GM18511 (cell line): ENCODE results near the gene TTC34.
"Not testable (repeated sequence)": the region's sequence is repeated elsewhere in the genome, so short reads cannot be mapped to it uniquely, and the experiment has no call there.

Source experiments
- ATAC-seq: cut with Tn5 transposase; IDR thresholded peaks from one replicate; pipeline ENCODE4 v1.9.1; 2021; ENCODE audit warnings: mild to moderate bottlenecking, moderate library complexity; ENCODE audit not compliant: unreplicated experiment

Gene TTC34

DNA sequence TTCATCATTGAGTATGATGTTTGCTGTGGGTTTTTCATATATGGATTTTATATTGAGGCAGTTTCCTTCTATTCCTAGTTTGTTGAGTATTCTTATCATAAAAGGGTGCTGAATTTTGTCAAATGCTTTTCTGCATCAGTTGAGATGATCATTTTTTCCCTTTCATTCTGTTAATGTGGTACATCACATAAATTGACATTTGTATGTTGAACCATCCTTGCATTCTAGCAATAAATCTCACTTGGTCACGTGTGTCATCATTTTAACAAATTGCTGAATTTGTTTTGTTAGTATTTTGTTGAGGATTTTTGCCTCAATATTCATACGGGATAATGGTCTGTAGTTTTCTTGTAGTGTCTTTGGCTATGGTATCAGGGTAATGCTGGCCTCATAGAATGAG is 19.9 kb downstream of the TTC34 start:
- no peak for ATAC-seq

DNA sequence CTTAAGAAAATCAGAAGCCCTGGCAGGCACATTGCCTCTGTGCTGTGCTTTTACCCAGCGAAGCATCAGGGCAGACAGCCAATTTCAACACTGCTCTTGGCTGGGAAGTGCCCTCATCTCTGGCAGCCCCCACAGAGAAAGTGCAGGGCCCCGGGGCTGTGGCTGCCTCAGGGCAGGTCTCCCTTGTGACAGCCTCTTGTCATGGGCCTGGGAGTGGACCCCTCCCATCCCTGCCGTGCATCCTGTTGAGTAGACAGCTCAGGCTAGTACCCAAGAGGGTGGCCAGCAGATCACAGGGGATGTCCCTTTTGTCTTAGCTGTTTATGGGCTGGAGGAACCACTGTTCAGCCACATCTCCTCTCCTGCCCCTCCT is 23.3 kb downstream of the TTC34 start:
- no peak for ATAC-seq

DNA sequence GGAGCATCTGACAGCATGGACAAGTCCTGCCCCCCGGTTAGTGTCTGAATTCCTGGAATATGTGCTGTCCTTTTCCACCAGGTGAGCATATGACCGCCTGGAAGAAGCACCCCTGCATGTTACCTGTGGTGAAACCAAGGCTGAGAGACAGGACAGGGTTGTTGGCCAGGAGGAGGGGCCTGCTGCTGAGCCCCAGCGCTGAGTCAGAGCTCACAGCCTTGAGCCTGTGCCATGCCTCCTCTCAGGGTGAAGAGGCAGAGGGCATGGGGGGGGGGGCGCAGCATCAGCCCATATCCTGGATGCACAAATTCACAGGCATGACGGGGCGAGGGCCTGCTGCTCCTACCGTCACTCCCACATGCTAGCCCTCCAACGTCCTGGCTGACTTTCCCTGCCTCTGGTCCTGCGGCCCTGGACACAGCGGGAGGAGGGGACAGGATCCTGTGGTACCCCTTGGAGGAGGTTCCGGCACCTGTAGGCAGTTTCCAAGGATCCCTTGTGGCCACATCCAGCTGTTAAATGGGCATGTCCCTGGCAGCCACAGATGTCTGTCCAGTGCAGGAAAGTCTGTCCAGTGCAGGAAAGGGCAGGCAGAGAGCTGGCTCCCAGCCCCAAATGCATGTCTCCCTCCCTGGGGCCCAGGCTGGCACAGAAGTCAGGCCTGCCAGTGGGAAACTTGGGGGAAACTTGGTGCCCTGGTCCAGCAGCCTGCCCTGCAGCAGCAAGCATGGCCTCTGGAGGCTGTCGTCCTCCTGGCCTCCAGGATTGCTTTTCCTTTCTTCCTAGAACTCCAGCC is 23.9 kb downstream of the TTC34 start:
- ATAC-seq = no peak

DNA sequence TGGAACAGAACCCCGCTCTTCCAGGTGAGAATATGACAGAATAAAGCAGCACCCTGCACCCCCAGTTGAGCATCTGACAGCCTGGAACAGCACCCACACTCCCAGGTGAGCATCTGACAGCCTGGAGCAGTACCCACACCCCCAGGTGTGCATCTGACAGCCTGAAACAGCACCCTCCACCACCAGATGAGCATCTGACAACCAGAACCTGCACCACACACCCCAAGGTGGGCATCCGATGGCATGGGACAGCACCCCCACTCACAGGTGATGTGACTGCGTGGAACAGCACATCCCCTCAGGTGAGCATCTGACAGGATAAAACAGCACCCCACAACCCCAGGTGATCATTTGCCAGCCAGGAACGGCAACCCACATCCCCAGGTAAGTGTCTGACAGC is 26.2 kb downstream of the TTC34 start:
- ATAC-seq = not testable (repeated sequence)

DNA sequence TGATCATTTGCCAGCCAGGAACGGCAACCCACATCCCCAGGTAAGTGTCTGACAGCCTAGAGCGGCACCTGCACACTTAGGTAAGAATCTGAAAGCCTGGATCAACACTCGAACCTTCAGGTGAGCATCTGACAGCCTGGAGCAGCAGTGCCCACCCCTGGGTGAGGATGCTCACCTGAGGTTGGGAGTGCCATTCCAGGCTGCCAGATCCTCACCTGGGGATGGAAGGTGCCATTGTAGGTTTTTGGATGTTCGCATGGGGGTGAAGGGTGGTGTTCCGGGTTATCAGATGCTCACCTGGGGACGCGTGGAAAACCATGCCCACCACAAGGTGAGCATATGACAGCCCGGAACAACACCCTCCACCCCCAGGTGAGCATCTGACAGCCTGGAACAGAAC is 33.4 kb downstream of the TTC34 start:
- not testable (repeated sequence) for ATAC-seq

DNA sequence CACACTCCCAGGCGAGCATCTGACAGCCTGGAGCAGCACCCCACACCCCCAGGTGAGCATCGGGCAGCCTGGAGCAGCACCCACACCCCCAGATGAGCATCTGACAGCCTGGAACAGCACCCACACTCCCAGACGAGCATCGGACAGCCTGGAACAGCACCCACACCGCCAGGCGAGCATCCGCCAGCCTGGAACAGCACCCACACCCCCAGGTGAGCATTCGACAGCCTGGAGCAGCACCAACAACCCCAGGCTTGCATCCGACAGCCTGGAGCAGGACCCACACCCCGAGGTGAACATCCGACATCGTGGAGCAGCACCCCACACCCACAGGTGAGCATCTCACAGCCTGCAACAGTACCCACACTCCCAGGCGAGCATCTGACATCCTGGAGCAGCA is 42.1 kb downstream of the TTC34 start:
- ATAC-seq = not testable (repeated sequence)

DNA sequence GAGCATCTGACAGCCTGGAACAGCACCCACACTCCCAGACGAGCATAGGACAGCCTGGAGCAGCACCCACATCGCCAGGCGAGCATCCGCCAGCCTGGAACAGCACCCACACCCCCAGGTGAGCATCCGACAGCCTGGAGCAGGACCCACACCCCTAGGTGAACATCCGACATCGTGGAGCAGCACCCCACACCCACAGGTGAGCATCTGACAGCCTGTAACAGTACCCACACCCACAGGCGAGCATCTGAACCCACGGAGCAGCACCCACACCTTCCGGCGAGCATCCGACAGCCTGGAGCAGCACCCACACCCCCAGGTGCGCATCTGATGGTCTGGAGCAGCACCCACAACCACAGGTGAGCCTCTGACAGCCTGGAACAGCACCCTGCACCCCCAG is 44.0 kb downstream of the TTC34 start:
- ATAC-seq = not testable (repeated sequence)

DNA sequence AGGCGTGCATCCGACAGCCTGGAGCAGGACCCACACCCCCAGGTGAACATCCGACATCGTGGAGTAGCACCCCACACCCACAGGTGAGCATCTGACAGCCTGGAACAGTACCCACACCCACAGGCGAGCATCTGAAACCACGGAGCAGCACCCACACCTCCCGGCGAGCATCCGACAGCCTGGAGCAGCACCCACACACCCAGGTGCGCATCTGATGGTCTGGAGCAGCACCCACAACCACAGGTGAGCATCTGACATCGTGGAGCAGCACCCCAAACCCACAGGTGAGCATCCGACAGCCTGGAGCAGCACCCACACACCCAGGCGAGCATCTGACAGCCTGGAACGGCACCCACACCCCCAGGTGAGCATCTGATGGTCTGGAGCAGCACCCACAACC is 46.1 kb downstream of the TTC34 start:
- not testable (repeated sequence) for ATAC-seq

DNA sequence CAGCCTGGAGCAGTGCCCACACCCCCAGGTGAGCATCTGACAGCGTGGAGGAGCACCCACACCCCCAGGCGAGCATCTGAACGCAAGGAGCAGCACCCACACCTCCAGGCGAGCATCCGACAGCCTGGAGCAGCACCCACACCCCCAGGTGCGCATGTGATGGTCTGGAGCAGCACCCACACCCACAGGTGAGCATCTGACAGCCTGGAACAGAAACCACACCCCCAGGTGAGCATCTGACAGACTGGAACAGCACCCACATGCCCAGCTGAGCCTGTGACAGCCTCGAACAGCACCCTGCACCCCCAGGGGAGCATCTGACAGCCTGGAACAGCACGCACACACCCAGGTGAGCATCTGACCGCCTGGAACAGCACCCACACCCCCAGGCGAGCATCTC is 46.9 kb downstream of the TTC34 start:
- ATAC-seq = not testable (repeated sequence)

DNA sequence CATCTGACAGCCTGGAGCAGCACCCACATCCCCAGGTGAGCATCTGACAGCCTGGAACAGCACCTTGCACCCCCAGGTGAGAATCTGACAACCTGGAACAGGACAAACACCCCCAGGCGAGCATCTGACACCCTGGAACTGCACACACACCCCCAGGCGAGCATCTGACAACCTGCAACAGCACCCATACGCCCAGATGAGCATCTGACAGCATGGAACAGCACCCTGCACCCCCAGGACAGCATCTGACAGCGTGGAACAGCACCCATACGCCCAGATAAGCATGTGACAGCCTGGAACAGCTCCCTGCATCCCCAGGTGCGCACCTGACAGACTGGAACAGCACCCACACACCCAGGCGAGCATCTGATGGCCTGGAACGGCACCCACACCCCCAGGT is 49.0 kb downstream of the TTC34 start:
- not testable (repeated sequence) for ATAC-seq

DNA sequence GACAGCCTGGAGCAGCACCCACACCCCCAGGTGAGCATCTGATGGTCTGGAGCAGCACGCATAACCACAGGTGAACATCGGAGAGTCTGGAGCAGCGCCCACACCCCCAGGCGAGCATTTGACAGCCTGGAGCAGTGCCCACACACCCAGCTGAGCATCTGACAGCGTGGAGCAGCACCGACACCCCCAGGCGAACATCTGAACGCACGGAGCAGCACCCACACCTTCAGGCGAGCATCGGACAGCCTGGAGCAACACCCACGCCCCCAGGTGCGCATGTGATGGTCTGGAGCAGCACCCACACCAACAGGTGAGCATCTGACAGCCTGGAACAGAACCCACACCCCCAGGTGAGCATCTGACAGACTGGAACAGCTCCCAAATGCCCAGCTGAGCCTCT is 49.6 kb downstream of the TTC34 start:
- ATAC-seq = not testable (repeated sequence)

DNA sequence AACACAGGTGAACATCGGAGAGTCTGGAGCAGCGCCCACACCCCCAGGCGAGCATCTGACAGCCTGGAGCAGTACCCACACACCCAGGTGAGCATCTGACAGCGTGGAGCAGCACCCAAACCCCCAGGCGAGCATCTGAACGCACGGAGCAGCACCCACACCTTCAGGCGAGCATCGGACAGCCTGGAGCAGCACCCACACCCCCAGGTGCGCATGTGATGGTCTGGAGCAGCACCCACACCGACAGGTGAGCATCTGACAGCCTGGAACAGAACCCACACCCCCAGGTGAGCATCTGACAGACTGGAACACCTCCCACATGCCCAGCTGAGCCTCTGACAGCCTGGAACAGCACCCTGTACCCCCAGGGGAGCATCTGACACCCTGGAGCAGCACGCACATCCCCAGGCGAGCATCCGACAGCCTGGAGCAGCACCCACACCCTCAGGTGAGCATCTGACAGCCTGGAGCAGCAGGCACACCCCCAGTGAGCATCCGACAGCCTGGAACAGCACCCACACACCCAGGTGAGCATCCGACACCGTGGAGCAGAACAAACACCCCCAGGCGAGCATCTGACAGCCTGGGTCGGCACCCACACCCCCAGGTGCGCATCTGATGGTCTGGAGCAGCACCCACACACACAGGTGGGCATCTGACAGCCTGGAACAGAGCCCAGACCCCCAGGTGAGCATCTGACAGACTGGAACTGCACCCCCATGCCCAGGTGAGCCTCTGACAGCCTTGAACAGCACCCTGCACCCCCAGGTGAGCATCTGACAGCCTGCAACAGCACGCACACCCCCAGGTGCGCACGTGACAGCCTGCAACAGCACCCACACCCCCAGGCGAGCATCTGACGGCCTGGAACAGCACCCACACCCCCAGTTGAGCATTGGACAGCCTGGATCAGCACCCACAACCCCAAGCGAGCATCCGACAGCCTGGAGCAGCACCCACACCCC is 50.4 kb downstream of the TTC34 start:
- not testable (repeated sequence) for ATAC-seq

DNA sequence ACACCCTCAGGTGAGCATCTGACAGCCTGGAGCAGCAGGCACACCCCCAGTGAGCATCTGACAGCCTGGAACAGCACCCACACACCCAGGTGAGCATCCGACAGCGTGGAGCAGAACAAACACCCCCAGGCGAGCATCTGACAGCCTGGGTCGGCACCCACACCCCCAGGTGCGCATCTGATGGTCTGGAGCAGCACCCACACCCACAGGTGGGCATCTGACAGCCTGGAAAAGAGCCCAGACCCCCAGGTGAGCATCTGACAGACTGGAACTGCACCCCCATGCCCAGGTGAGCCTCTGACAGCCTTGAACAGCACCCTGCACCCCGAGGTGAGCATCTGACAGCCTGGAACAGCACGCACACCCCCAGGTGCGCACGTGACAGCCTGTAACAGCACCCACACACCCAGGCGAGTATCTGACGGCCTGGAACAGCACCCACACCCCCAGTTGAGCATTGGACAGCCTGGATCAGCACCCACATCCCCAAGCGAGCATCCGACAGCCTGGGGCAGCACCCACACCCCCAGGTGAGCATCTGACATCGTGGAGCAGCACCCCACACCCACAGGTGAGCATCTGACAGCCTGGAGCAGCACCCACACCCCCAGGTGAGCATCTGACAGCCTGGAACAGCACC is 51.3 kb downstream of the TTC34 start:
- not testable (repeated sequence) for ATAC-seq

DNA sequence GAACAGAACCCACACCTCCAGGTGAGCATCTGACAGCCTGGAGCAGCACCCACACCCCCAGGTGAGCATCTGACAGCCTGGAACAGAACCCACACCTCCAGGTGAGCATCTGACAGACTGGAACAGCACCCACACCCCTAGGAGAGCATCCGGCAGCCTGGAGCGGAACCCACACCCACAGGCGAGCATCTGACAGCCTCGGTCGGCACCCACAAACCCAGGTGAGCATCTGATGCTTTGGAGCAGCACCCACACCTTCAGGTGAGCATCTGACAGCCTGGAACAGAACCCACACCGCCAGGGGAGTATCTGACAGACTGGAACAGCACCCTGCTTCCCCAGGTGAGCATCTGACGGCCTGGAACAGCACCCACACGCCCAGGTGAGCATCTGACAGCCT is 52.9 kb downstream of the TTC34 start:
- not testable (repeated sequence) for ATAC-seq

DNA sequence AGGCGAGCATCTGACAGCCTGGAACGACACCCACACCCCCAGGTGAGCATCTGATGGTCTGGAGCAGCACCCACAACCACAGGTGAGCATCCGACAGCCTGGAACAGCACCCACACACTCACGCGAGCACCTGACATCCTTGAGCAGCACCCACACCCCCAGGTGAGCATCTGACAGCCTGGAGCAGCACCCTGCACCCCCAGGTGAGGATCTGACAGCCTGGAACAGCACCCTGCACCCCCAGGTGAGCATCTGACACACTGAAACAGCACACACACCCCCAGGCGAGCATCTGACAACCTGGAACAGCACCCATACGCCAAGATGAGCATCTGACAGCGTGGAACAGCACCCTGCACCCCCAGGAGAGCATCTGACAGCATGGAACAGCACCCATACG is 106.7 kb downstream of the TTC34 start:
- ATAC-seq = not testable (repeated sequence)

DNA sequence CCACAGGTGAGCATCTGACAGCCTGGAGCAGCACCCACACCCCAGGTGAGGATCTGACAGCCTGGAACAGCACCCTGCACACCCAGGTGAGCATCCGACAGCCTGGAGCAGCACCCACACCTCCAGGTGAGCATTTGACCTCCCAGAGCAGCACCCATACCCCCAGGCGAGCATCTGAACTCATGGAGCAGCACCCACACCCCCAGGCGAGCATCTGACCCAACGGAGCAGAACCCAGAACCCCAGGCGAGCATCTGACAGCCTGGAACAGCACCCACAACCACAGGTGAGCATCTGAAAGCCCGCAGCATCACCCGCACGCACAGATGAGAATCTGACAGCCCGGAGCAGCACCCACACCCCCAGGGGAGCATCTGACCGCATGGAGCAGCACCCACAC is 111.3 kb downstream of the TTC34 start:
- ATAC-seq = not testable (repeated sequence)

DNA sequence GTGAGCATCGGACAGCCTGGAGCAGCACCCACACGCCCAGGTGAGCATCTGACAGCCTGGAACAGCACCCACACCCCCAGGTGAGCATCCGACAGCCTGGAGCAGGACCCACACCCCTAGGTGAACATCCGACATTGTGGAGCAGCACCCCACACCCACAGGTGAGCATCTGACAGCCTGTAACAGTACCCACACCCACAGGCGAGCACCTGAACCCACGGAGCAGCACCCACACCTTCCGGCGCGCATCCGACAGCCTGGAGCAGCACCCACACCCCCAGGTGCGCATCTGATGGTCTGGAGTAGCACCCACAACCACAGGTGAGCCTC is 113.2 kb downstream of the TTC34 start:
- ATAC-seq = not testable (repeated sequence)

DNA sequence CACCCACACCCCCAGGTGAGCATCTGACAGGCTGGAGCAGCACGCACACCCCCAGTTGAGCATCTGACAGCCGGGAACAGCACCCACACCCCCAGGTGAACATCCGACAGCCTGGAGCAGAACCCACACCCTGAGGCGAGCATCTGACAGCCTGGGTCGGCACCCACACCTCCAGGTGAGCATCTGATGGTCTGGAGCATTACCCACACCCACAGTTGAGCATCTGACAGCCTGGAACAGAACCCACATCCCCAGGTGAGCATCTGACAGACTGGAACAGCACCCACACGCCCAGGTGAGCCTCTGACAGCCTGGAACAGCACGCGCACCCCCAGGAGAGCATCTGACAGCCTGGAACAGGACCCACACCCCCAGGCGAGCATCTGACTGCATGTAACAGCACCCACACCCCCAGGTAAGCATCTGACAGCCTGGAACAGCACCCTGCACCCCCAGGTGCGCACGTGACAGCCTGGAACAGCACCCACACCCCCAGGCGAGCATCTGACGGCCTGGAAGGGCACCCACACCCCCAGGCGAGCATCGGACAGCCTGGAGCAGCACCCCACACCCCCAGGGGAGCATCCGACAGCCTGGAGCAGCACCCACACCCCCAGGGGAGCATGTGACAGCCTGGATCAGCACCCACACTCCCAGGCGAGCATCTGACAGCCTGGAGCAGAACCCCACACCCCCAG is 113.7 kb downstream of the TTC34 start:
- not testable (repeated sequence) for ATAC-seq

DNA sequence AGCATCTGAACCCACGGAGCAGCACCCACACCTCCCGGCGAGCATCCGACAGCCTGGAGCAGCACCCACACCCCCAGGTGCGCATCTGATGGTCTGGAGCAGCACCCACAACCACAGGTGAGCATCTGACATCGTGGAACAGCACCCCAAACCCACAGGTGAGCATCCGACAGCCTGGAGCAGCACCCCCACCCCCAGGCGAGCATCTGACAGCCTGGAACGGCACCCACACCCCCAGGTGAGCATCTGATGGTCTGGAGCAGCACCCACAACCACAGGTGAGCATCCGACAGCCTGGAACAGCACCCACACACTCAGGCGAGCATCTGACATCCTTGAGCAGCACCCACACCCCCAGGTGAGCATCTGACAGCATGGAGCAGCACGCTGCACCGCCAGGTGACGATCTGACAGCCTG is 114.3 kb downstream of the TTC34 start:
- not testable (repeated sequence) for ATAC-seq

DNA sequence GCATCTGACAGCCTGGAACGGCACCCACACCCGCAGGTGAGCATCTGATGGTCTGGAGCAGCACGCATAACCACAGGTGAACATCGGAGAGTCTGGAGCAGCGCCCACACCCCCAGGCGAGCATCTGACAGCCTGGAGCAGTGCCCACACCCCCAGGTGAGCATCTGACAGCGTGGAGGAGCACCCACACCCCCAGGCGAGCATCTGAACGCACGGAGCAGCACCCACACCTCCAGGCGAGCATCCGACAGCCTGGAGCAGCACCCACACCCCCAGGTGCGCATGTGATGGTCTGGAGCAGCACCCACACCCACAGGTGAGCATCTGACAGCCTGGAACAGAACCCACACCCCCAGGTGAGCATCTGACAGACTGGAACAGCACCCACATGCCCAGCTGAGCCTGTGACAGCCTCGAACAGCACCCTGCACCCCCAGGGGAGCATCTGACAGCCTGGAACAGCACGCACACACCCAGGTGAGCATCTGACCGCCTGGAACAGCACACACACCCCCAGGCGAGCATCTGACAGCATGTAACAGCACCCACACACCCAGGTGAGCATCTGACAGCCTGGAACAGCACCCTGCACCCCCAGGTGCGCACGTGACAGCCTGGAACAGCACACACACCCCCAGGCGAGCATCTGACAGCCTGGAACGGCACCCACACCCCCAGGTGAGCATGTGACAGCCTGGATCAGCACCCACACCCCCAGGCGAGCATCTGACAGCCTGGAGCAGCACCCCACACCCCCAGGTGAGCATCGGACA is 115.2 kb downstream of the TTC34 start:
- ATAC-seq = not testable (repeated sequence)
